MM.1S (cell line): ENCODE results near the gene TTPAL.

ENCODE experiments used
- DNase-seq: peaks from one replicate; pipeline ENCODE4 v3.0.0-alpha.2; 2015
- H2AFZ ChIP-seq: fragments of 300-600 bp; sonication (generic); 2 replicates; pipeline ENCODE4 v1.6.0; 2016; ENCODE audit warnings: antibody characterized with exemption, low read length
- H3F3A ChIP-seq: fragments of 300-600 bp; sonication (generic); 2 replicates; pipeline ENCODE4 v1.6.1; 2016; ENCODE audit warnings: mild to moderate bottlenecking, antibody characterized with exemption, low read length, moderate library complexity, mixed read lengths; ENCODE audit not compliant: insufficient read depth
- H3K27ac ChIP-seq: fragments of 300-600 bp; sonication (generic); 2 replicates; pipeline ENCODE4 v1.5.1; 2016; ENCODE audit warnings: mild to moderate bottlenecking, low read length
- H3K27me3 ChIP-seq: fragments of 300-600 bp; sonication (generic); replicated peaks from 2 replicates; pipeline ENCODE4 v1.6.0; 2016; ENCODE audit warnings: low read length; ENCODE audit not compliant: insufficient read depth
- H3K36me3 ChIP-seq: fragments of 300-600 bp; sonication (generic); replicated peaks from 2 replicates; pipeline ENCODE4 v1.6.1; 2016; ENCODE audit warnings: mild to moderate bottlenecking, low read length, mixed read lengths; ENCODE audit not compliant: insufficient read depth
- H3K4me1 ChIP-seq: fragments of 300-600 bp; sonication (generic); 2 replicates; pipeline ENCODE4 v1.6.1; 2016; ENCODE audit warnings: low read length, mixed read lengths
- H3K4me2 ChIP-seq: fragments of 300-600 bp; sonication (generic); 2 replicates; pipeline ENCODE4 v1.6.0; 2016; ENCODE audit warnings: low read depth, low read length
- H3K4me3 ChIP-seq: fragments of 300-600 bp; sonication (generic); 2 replicates; pipeline ENCODE4 v1.5.1; 2016; ENCODE audit warnings: low read length, mixed read lengths
- H3K79me2 ChIP-seq: fragments of 300-600 bp; sonication (generic); 2 replicates; pipeline ENCODE4 v1.6.1; 2016; ENCODE audit warnings: mixed run types, low read length, mixed read lengths
- H3K9ac ChIP-seq: fragments of 300-600 bp; sonication (generic); 2 replicates; pipeline ENCODE4 v1.6.1; 2016; ENCODE audit warnings: low read length, mixed read lengths
- H3K9me2 ChIP-seq: fragments of 300-600 bp; sonication (generic); replicated peaks from 2 replicates; pipeline ENCODE4 v1.6.1; 2016; ENCODE audit warnings: mild to moderate bottlenecking, low read length, mixed read lengths; ENCODE audit not compliant: insufficient read depth
- H3K9me3 ChIP-seq: fragments of 300-600 bp; sonication (generic); replicated peaks from 2 replicates; pipeline ENCODE4 v1.6.1; 2016; ENCODE audit warnings: mild to moderate bottlenecking, low read length, mixed read lengths; ENCODE audit not compliant: insufficient read depth
- H4K20me1 ChIP-seq: fragments of 300-600 bp; sonication (generic); 2 replicates; pipeline ENCODE4 v1.6.1; 2016; ENCODE audit warnings: mild to moderate bottlenecking, low read length, moderate library complexity, mixed read lengths; ENCODE audit not compliant: insufficient read depth
- EZH2 ChIP-seq: fragments of 300-600 bp; sonication (generic); optimal IDR thresholded peaks from 2 replicates; pipeline ENCODE3; 2017; ENCODE audit warnings: low read depth, mild to moderate bottlenecking, antibody characterized with exemption, low read length, mixed read lengths
- EZH2phosphoT487 ChIP-seq: fragments of 300-600 bp; sonication (generic); IDR thresholded peaks from 2 replicates; pipeline ENCODE4 v1.6.1; 2018; ENCODE audit warnings: antibody characterized with exemption, low read length
- TF ChIP-seq, protein P1 (sequence below): fragments of 300-600 bp; sonication (generic); IDR thresholded peaks from 2 replicates; pipeline ENCODE4 v1.5.1; 2016; ENCODE audit warnings: antibody characterized with exemption, low read length, mixed read lengths

Gene TTPAL

DNA sequence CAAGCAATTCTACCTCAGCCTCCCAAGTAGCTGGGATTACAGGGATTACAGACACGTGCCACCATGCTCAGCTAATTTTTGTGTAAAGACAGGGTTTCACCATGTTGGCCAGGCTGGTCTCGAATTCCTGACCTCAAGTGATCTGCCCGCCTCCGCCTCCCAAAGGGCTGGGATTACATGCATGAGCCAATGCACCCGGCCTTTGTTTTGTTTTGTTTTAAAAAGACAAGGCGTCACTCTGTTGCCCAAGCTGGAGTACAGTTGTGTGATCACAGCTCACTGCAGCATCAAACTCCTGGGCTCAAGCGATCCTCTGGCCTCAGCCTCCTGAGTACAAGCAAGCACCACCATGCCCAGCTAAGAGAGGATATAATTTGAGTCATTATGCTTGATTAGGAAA lies 40.8 kb downstream of the TTPAL start:
- H3F3A ChIP-seq = no peaks in the 10 kb centered on the region
- no peak overlapping the region for H2AFZ ChIP-seq
- no peak overlapping the region for H3K4me2 ChIP-seq
- H3K9me2 ChIP-seq = no peaks in the 10 kb centered on the region
- no peaks in the 10 kb centered on the region for H4K20me1 ChIP-seq
- no peak for DNase-seq
- H3K36me3 ChIP-seq = no peaks in the 10 kb centered on the region
- no peak overlapping the region for H3K4me3 ChIP-seq
- peaks cover 4% of the 10 kb centered on the region; the same call in 1 of the 2 replicates for H3K4me1 ChIP-seq
- H3K79me2 ChIP-seq = peaks cover 92% of the 10 kb centered on the region
- no peak overlapping the region for H3K27ac ChIP-seq
- H3K27me3 ChIP-seq = no peaks in the 10 kb centered on the region
- no peaks in the 10 kb centered on the region for H3K9me3 ChIP-seq
- no peak overlapping the region for H3K9ac ChIP-seq
- TF ChIP-seq, protein P1, sequence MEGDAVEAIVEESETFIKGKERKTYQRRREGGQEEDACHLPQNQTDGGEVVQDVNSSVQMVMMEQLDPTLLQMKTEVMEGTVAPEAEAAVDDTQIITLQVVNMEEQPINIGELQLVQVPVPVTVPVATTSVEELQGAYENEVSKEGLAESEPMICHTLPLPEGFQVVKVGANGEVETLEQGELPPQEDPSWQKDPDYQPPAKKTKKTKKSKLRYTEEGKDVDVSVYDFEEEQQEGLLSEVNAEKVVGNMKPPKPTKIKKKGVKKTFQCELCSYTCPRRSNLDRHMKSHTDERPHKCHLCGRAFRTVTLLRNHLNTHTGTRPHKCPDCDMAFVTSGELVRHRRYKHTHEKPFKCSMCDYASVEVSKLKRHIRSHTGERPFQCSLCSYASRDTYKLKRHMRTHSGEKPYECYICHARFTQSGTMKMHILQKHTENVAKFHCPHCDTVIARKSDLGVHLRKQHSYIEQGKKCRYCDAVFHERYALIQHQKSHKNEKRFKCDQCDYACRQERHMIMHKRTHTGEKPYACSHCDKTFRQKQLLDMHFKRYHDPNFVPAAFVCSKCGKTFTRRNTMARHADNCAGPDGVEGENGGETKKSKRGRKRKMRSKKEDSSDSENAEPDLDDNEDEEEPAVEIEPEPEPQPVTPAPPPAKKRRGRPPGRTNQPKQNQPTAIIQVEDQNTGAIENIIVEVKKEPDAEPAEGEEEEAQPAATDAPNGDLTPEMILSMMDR = no peak
- no peak for TF ChIP-seq EZH2phosphoT487
- TF ChIP-seq EZH2 = no peak

DNA sequence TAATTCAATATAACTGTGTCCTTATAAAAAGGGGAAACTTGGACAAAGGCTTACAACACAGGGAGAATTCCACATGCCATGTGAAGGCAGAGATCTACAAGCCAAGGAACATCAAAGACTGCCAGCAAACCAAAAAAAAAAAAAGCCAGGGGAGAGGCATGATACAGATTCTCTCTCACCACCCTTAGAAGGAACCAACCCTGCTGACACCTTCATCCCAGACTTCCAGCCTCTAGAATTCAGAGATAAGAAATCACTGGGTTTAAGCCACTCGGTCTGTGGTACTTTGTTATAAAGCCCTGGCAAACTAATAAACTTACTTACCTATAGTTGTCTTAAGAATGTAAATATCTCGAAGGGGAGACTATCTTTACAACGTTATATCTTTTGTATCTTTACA lies 41.8 kb downstream of the TTPAL start:
- H3K36me3 ChIP-seq = no peaks in the 10 kb centered on the region
- TF ChIP-seq EZH2phosphoT487 (no peak), EZH2 (no peak)
- no peak overlapping the region for H3K27ac ChIP-seq

DNA sequence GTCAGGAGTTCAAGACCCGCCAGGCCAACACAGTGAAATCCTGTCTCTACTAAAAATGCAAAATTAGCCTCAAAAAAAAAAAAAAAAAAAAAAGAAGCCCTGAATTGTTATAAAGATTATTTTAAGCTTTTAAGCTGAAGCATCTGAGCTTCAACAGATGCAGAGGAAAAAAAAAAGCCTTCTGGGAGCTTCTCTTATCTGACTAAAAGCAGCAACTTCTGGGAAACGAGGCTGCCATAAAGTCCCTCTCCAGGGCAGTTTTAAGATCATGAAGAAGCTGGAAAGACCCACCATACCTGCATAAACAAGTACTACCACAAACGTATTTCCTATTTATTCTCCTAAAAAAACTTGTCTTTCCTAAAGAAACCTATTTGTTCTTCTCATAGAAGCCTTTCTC lies 42.6 kb downstream of the TTPAL start:
- Histone ChIP-seq H3K79me2 (peaks cover 84% of the 10 kb centered on the region), H3K4me1 (peaks cover 9% of the 10 kb centered on the region; the same call in 1 of the 2 replicates), H3F3A (no peaks in the 10 kb centered on the region), H3K27ac (no peak overlapping the region), H2AFZ (no peak overlapping the region), H3K27me3 (no peaks in the 10 kb centered on the region), H3K4me3 (no peak overlapping the region), H3K9me3 (no peaks in the 10 kb centered on the region), H3K36me3 (no peaks in the 10 kb centered on the region), H3K9me2 (no peaks in the 10 kb centered on the region), H3K9ac (no peak overlapping the region), H4K20me1 (no peaks in the 10 kb centered on the region), H3K4me2 (no peak overlapping the region)
- no peak for DNase-seq
- TF ChIP-seq EZH2phosphoT487 (no peak), EZH2 (no peak)
- TF ChIP-seq, protein P1 = no peak

More for the DNA sequence above, 41.8 kb downstream of the TTPAL start:
- Histone ChIP-seq H3K4me3 (no peak overlapping the region), H3K4me1 (peaks cover 5% of the 10 kb centered on the region; the same call in 1 of the 2 replicates), H3K9me3 (no peaks in the 10 kb centered on the region), H3K4me2 (no peak overlapping the region), H3K27me3 (no peaks in the 10 kb centered on the region), H3F3A (no peaks in the 10 kb centered on the region), H3K79me2 (peaks cover 92% of the 10 kb centered on the region), H3K9me2 (no peaks in the 10 kb centered on the region), H2AFZ (no peak overlapping the region), H4K20me1 (no peaks in the 10 kb centered on the region), H3K9ac (no peak overlapping the region)
- DNase-seq = no peak

DNA sequence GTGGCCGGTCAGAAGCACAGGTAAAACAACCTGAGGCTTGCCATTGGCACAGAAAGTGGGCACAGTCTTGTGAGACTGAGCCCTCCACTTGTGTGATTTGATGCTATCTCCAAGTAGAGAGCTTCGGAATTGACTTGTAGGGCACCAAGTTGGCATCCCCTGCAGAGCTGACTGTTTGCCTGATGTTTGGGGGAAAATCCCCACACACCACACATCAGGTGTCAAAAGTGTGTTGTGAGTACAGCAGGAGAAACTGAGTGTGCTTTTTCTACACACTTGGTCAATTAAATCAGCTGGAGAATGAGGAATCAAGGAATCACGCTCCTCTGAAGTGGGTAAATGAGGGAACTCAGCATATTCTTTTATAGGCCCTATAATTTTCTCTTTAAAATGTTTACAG lies 45.2 kb downstream of the TTPAL start:
- peak overlapping the region; percentile 94; the same call in 1 of the 2 replicates for H3K27ac ChIP-seq
- no peaks in the 10 kb centered on the region for H3K9me2 ChIP-seq
- H3K79me2 ChIP-seq = peaks cover 59% of the 10 kb centered on the region
- H3K9me3 ChIP-seq = no peaks in the 10 kb centered on the region
- no peaks in the 10 kb centered on the region for H4K20me1 ChIP-seq
- TF ChIP-seq, protein P1 = no peak
- peak overlapping the region; percentile 99 for H3K9ac ChIP-seq
- no peaks in the 10 kb centered on the region for H3K36me3 ChIP-seq
- DNase-seq = no peak
- H3K4me1 ChIP-seq = peaks cover 9% of the 10 kb centered on the region; the same call in 1 of the 2 replicates
- H3K27me3 ChIP-seq = no peaks in the 10 kb centered on the region
- peak overlapping the region; percentile 99 for H3K4me3 ChIP-seq
- H3K4me2 ChIP-seq = peak overlapping the region; percentile 72
- H2AFZ ChIP-seq = no peak overlapping the region
- no peaks in the 10 kb centered on the region for H3F3A ChIP-seq
